GM12878 (cell line): ENCODE data around the gene LUZP2.

Experiments used
- ATF2 ChIP-seq: IDR thresholded peaks from 2 replicates; pipeline ENCODE4 v1.6.1; 2012; ENCODE audit warnings: low read length, inconsistent platforms
- CBX5 ChIP-seq: sonication (generic); IDR thresholded peaks from 2 replicates; pipeline ENCODE4 v1.6.1; 2016; ENCODE audit warnings: low read depth, moderate library complexity, mild to moderate bottlenecking, inconsistent platforms
- EP300 ChIP-seq, 2 experiments: fragments of 150-350 bp in 1 of 2; IDR thresholded peaks; 2 replicates each; pipeline ENCODE4 v1.6.1; 2011 to 2012; ENCODE audit warnings: low read depth in 2 of 2, low read length in 2 of 2, borderline replicate concordance in 1 of 2, improper control_type of control experiment in 1 of 2, inconsistent platforms in 1 of 2; ENCODE audit not compliant: control insufficient read depth in 1 of 2
- EZH2 ChIP-seq: IDR thresholded peaks from 2 replicates; pipeline ENCODE4 v1.6.1; 2012; ENCODE audit warnings: low read depth, mild to moderate bottlenecking, control low read depth, inconsistent platforms, low read length, borderline replicate concordance; ENCODE audit not compliant: control insufficient read depth
- FOS ChIP-seq: IDR thresholded peaks from 3 replicates; pipeline ENCODE4 v1.6.1; 2011; ENCODE audit warnings: borderline replicate concordance; ENCODE audit not compliant: insufficient read length; ENCODE audit errors: extremely low read depth
- FOXM1 ChIP-seq: IDR thresholded peaks from 2 replicates; pipeline ENCODE4 v1.6.1; 2012; ENCODE audit warnings: low read depth, mild to moderate bottlenecking, inconsistent platforms, low read length, moderate library complexity
- JUNB ChIP-seq: IDR thresholded peaks from 2 replicates; pipeline ENCODE4 v1.6.1; 2016; ENCODE audit warnings: antibody characterized with exemption, mild to moderate bottlenecking
- JUND ChIP-seq: IDR thresholded peaks from 2 replicates; pipeline ENCODE4 v1.6.1; 2012; ENCODE audit warnings: low read depth, mild to moderate bottlenecking, low read length, improper control_type of control experiment, moderate library complexity
- SIN3A ChIP-seq: IDR thresholded peaks from 2 replicates; pipeline ENCODE4 v1.6.1; 2012; ENCODE audit warnings: low read depth, low read length, improper control_type of control experiment
- STAT1 ChIP-seq: fragments of 450-650 bp; conservative IDR thresholded peaks from 2 replicates; pipeline ENCODE4 v1.6.1; 2014; ENCODE audit warnings: antibody characterized with exemption, mild to moderate bottlenecking
- TAF1 ChIP-seq: IDR thresholded peaks from 2 replicates; pipeline ENCODE4 v1.6.1; 2011; ENCODE audit warnings: mild to moderate bottlenecking, low read depth, low read length, borderline replicate concordance
- TF ChIP-seq, protein P1 (sequence below): IDR thresholded peaks from 2 replicates; pipeline ENCODE4 v1.6.1; 2012; ENCODE audit warnings: low read depth, low read length, improper control_type of control experiment
- TF ChIP-seq, protein P2 (sequence below), 3 experiments: IDR thresholded peaks in 2 of 3; conservative IDR thresholded peaks in 1 of 3; 2 replicates each; pipeline ENCODE4 v1.5.1; 2011; ENCODE audit warnings: low read depth in 3 of 3, low read length in 3 of 3, mild to moderate bottlenecking in 3 of 3, control low read depth in 2 of 3, moderate library complexity in 2 of 3, inconsistent platforms in 1 of 3, mixed read lengths in 1 of 3; ENCODE audit not compliant: control insufficient read depth in 2 of 3, insufficient read depth in 1 of 3; ENCODE audit errors: extremely low read depth in 1 of 3
- TF ChIP-seq, protein P3 (sequence below): IDR thresholded peaks from 2 replicates; pipeline ENCODE4 v1.6.1; 2012; ENCODE audit warnings: mild to moderate bottlenecking, low read depth, low read length

- TF ChIP-seq, protein P1, sequence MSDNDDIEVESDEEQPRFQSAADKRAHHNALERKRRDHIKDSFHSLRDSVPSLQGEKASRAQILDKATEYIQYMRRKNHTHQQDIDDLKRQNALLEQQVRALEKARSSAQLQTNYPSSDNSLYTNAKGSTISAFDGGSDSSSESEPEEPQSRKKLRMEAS = no peak
- TF ChIP-seq ATF2 (no peak), CBX5 (no peak), TAF1 (no peak), FOS (no peak), STAT1 (no peak), JUND (no peak), EP300 (IDR thresholded peaks at IDR 0.05; ENCODE audit: borderline replicate concordance in 1 of 2, control insufficient read depth in 1 of 2, low read depth in 2 of 2, low read length in 2 of 2) (no peak), JUNB (no peak), EZH2 (no peak), FOXM1 (no peak), SIN3A (no peak)
- TF ChIP-seq, protein P2, sequence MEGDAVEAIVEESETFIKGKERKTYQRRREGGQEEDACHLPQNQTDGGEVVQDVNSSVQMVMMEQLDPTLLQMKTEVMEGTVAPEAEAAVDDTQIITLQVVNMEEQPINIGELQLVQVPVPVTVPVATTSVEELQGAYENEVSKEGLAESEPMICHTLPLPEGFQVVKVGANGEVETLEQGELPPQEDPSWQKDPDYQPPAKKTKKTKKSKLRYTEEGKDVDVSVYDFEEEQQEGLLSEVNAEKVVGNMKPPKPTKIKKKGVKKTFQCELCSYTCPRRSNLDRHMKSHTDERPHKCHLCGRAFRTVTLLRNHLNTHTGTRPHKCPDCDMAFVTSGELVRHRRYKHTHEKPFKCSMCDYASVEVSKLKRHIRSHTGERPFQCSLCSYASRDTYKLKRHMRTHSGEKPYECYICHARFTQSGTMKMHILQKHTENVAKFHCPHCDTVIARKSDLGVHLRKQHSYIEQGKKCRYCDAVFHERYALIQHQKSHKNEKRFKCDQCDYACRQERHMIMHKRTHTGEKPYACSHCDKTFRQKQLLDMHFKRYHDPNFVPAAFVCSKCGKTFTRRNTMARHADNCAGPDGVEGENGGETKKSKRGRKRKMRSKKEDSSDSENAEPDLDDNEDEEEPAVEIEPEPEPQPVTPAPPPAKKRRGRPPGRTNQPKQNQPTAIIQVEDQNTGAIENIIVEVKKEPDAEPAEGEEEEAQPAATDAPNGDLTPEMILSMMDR (IDR thresholded peaks at IDR 0.05 in 2 of 3, conservative IDR thresholded peaks at IDR 0.05 in 1 of 3; ENCODE audit: control insufficient read depth in 2 of 3, extremely low read depth in 1 of 3, insufficient read depth in 1 of 3, low read depth in 3 of 3, low read length in 3 of 3) = no peak
- TF ChIP-seq, protein P3, sequence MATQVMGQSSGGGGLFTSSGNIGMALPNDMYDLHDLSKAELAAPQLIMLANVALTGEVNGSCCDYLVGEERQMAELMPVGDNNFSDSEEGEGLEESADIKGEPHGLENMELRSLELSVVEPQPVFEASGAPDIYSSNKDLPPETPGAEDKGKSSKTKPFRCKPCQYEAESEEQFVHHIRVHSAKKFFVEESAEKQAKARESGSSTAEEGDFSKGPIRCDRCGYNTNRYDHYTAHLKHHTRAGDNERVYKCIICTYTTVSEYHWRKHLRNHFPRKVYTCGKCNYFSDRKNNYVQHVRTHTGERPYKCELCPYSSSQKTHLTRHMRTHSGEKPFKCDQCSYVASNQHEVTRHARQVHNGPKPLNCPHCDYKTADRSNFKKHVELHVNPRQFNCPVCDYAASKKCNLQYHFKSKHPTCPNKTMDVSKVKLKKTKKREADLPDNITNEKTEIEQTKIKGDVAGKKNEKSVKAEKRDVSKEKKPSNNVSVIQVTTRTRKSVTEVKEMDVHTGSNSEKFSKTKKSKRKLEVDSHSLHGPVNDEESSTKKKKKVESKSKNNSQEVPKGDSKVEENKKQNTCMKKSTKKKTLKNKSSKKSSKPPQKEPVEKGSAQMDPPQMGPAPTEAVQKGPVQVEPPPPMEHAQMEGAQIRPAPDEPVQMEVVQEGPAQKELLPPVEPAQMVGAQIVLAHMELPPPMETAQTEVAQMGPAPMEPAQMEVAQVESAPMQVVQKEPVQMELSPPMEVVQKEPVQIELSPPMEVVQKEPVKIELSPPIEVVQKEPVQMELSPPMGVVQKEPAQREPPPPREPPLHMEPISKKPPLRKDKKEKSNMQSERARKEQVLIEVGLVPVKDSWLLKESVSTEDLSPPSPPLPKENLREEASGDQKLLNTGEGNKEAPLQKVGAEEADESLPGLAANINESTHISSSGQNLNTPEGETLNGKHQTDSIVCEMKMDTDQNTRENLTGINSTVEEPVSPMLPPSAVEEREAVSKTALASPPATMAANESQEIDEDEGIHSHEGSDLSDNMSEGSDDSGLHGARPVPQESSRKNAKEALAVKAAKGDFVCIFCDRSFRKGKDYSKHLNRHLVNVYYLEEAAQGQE = no peak
Measured at GRCh38 chr11:24645563-24645962, 148.7 kb downstream of the LUZP2 start.
